Kidney epithelial cell (primary cell): ENCODE results near the gene CHST7. TPM values are rescaled to one million over a fixed set of nuclear protein-coding genes. Genes with fewer than 3 reads are reported as not detected.
A peak's percentile ranks its signal among the peaks of the same experiment; 100 is the strongest.

Experiments
- DNase-seq: peaks from one replicate; pipeline ENCODE4 v3.0.0-alpha.2; 2010; ENCODE audit warnings: low read depth
- H3K27me3 ChIP-seq: 2 replicates; pipeline ENCODE4 v1.6.0; 2011; ENCODE audit warnings: low read length; ENCODE audit not compliant: control insufficient read depth, insufficient read depth
- H3K36me3 ChIP-seq: 2 replicates; pipeline ENCODE4 v1.5.1; 2011; ENCODE audit warnings: low read length; ENCODE audit not compliant: control insufficient read depth, insufficient read depth
- H3K4me3 ChIP-seq: 2 replicates; pipeline ENCODE4 v1.5.1; 2011; ENCODE audit warnings: low read depth, mild to moderate bottlenecking, control low read depth, low read length
- CTCF ChIP-seq: IDR thresholded peaks from 2 replicates; pipeline ENCODE4 v1.5.1; 2011; ENCODE audit warnings: mild to moderate bottlenecking, moderate library complexity, low read length, control low read depth, inconsistent platforms; ENCODE audit not compliant: insufficient read depth, poor library complexity, severe bottlenecking
- total RNA-seq: library from RNA; depleted of rRNA; stranded (reverse); fragments of >200 nt; gene quantifications from 2 replicates; pipeline ENCODE4 v1.2.3, GENCODE V29; 2015

Gene CHST7
- total RNA-seq, 1 donor from 2014 or later: 5.2 TPM

GRCh38 chrX:46572340-46572936 lies 1.1 kb upstream of the CHST7 start:
- Histone ChIP-seq H3K4me3 (no peak overlapping the region), H3K36me3 (no peaks in the 10 kb centered on the region), H3K27me3 (peaks cover 5% of the 10 kb centered on the region)
- DNase-seq: no peak
- TF ChIP-seq CTCF: no peak

GRCh38 chrX:46573892-46574773 lies 568 bp downstream of the CHST7 start:
- Histone ChIP-seq H3K4me3 (peak overlapping the region; percentile 51), H3K36me3 (no peaks in the 10 kb centered on the region), H3K27me3 (peaks cover 5% of the 10 kb centered on the region)
- TF ChIP-seq CTCF: no peak
- DNase-seq: no peak

- H3K27me3 ChIP-seq: peaks cover 5% of the 10 kb centered on the region
- no peak for TF ChIP-seq CTCF
- peak overlapping the region; percentile 51 for H3K4me3 ChIP-seq
- DNase-seq: no peak
- H3K36me3 ChIP-seq: no peaks in the 10 kb centered on the region
Measured at GRCh38 chrX:46574774-46575381, 1.3 kb downstream of the CHST7 start.

- no peak for DNase-seq
- H3K27me3 ChIP-seq: peaks cover 5% of the 10 kb centered on the region
- H3K4me3 ChIP-seq: peak overlapping the region; percentile 51
- no peaks in the 10 kb centered on the region for H3K36me3 ChIP-seq
- no peak for TF ChIP-seq CTCF
Measured at GRCh38 chrX:46575586-46575985, 2.0 kb downstream of the CHST7 start.

GRCh38 chrX:46575991-46576392 lies 2.4 kb downstream of the CHST7 start:
- no peak for DNase-seq
- Histone ChIP-seq H3K36me3 (no peaks in the 10 kb centered on the region), H3K27me3 (peaks cover 5% of the 10 kb centered on the region), H3K4me3 (no peak overlapping the region)
- TF ChIP-seq CTCF: no peak
